Stimulated activated memory B cell treated with anti-CD40 and anti-IgM and Interleukin-4, amounts not matched to agents 10 μg/mL and 1 μg/mL and 100 μg/mL, for 72 hours (primary cell): ENCODE data around the gene TRIM65.

ENCODE experiments used
- ATAC-seq: fragments of 150-1000 bp; cut with Tn5 transposase; 2 replicates; pipeline ENCODE4 v1.10.0; 2021
- H3K27ac Mint-ChIP-seq: one replicate; pipeline ENCODE4 v1.8.0; 2022; ENCODE audit warnings: mild to moderate bottlenecking, mixed read lengths
- H3K27me3 Mint-ChIP-seq: one replicate; pipeline ENCODE4 v1.8.0; 2022; ENCODE audit warnings: mixed read lengths
- H3K36me3 Mint-ChIP-seq: one replicate; pipeline ENCODE4 v1.8.0; 2022; ENCODE audit warnings: mixed read lengths
- H3K4me1 Mint-ChIP-seq: one replicate; pipeline ENCODE4 v1.8.0; 2022; ENCODE audit warnings: mixed read lengths
- H3K4me3 Mint-ChIP-seq: one replicate; pipeline ENCODE4 v1.8.0; 2022; ENCODE audit warnings: mild to moderate bottlenecking, moderate library complexity, mixed read lengths
- H3K9me3 Mint-ChIP-seq: one replicate; pipeline ENCODE4 v1.8.0; 2022; ENCODE audit warnings: mixed read lengths

The TRIM65 gene

GRCh38 chr17:75922963-75923874 is 26.5 kb upstream of the TRIM65 start:
- no peaks in the 10 kb centered on the region for H3K27me3 Mint-ChIP-seq
- H3K27ac Mint-ChIP-seq, result no peak overlapping the region
- H3K4me1 Mint-ChIP-seq, result no peaks in the 10 kb centered on the region
- no peaks in the 10 kb centered on the region for H3K9me3 Mint-ChIP-seq
- peaks cover 17% of the 10 kb centered on the region for H3K36me3 Mint-ChIP-seq
- H3K4me3 Mint-ChIP-seq, result no peak overlapping the region
- ATAC-seq, result no peak

- no peaks in the 10 kb centered on the region for H3K9me3 Mint-ChIP-seq
- H3K4me3 Mint-ChIP-seq, result no peak overlapping the region
- no peaks in the 10 kb centered on the region for H3K4me1 Mint-ChIP-seq
- peaks cover 18% of the 10 kb centered on the region for H3K36me3 Mint-ChIP-seq
- H3K27ac Mint-ChIP-seq, result no peak overlapping the region
- no peaks in the 10 kb centered on the region for H3K27me3 Mint-ChIP-seq
- ATAC-seq, result no peak
These were observed 25.6 kb upstream of the TRIM65 start for GRCh38 chr17:75922173-75922961.

- H3K36me3 Mint-ChIP-seq, result peaks cover 19% of the 10 kb centered on the region
- H3K9me3 Mint-ChIP-seq, result no peaks in the 10 kb centered on the region
- no peak for ATAC-seq
- no peak overlapping the region for H3K4me3 Mint-ChIP-seq
- H3K27me3 Mint-ChIP-seq, result no peaks in the 10 kb centered on the region
- no peak overlapping the region for H3K27ac Mint-ChIP-seq
- no peaks in the 10 kb centered on the region for H3K4me1 Mint-ChIP-seq
These were observed 24.8 kb upstream of the TRIM65 start for GRCh38 chr17:75921596-75921995.

GRCh38 chr17:75920045-75920560 is 23.4 kb upstream of the TRIM65 start:
- Mint-ChIP-seq H3K27ac (no peak overlapping the region), H3K36me3 (peaks cover 17% of the 10 kb centered on the region), H3K4me1 (no peaks in the 10 kb centered on the region), H3K4me3 (no peak overlapping the region), H3K27me3 (no peaks in the 10 kb centered on the region), H3K9me3 (no peaks in the 10 kb centered on the region)
- ATAC-seq, result no peak

GRCh38 chr17:75919611-75920010 is 22.9 kb upstream of the TRIM65 start:
- H3K9me3 Mint-ChIP-seq, result no peaks in the 10 kb centered on the region
- H3K27ac Mint-ChIP-seq, result no peak overlapping the region
- peaks cover 21% of the 10 kb centered on the region for H3K36me3 Mint-ChIP-seq
- H3K4me3 Mint-ChIP-seq, result no peak overlapping the region
- H3K27me3 Mint-ChIP-seq, result no peaks in the 10 kb centered on the region
- ATAC-seq, result no peak
- H3K4me1 Mint-ChIP-seq, result no peaks in the 10 kb centered on the region

- H3K9me3 Mint-ChIP-seq, result no peaks in the 10 kb centered on the region
- H3K27ac Mint-ChIP-seq, result no peak overlapping the region
- H3K4me3 Mint-ChIP-seq, result no peak overlapping the region
- no peaks in the 10 kb centered on the region for H3K4me1 Mint-ChIP-seq
- peaks cover 32% of the 10 kb centered on the region for H3K36me3 Mint-ChIP-seq
- no peak for ATAC-seq
- H3K27me3 Mint-ChIP-seq, result no peaks in the 10 kb centered on the region
These were observed 21.2 kb upstream of the TRIM65 start for GRCh38 chr17:75917917-75918445.

GRCh38 chr17:75917141-75917916 is 20.6 kb upstream of the TRIM65 start:
- no peaks in the 10 kb centered on the region for H3K4me1 Mint-ChIP-seq
- H3K36me3 Mint-ChIP-seq, result peaks cover 28% of the 10 kb centered on the region
- H3K27me3 Mint-ChIP-seq, result no peaks in the 10 kb centered on the region
- no peak overlapping the region for H3K27ac Mint-ChIP-seq
- H3K9me3 Mint-ChIP-seq, result no peaks in the 10 kb centered on the region
- no peak for ATAC-seq
- no peak overlapping the region for H3K4me3 Mint-ChIP-seq

- no peak for ATAC-seq
- H3K9me3 Mint-ChIP-seq, result no peaks in the 10 kb centered on the region
- H3K4me1 Mint-ChIP-seq, result no peaks in the 10 kb centered on the region
- no peaks in the 10 kb centered on the region for H3K27me3 Mint-ChIP-seq
- H3K36me3 Mint-ChIP-seq, result peaks cover 35% of the 10 kb centered on the region
- no peak overlapping the region for H3K27ac Mint-ChIP-seq
- H3K4me3 Mint-ChIP-seq, result no peak overlapping the region
These were observed 18.5 kb upstream of the TRIM65 start for GRCh38 chr17:75915268-75915667.

GRCh38 chr17:75914643-75915267 is 18.0 kb upstream of the TRIM65 start:
- Mint-ChIP-seq H3K27me3 (no peaks in the 10 kb centered on the region), H3K4me1 (no peaks in the 10 kb centered on the region), H3K9me3 (no peaks in the 10 kb centered on the region), H3K27ac (no peak overlapping the region), H3K4me3 (no peak overlapping the region), H3K36me3 (peaks cover 33% of the 10 kb centered on the region)
- ATAC-seq, result no peak

- Mint-ChIP-seq H3K4me3 (no peak overlapping the region), H3K27ac (no peak overlapping the region), H3K9me3 (no peaks in the 10 kb centered on the region), H3K27me3 (no peaks in the 10 kb centered on the region), H3K36me3 (peaks cover 27% of the 10 kb centered on the region), H3K4me1 (no peaks in the 10 kb centered on the region)
- ATAC-seq, result no peak
These were observed 16.9 kb upstream of the TRIM65 start for GRCh38 chr17:75913537-75914210.

GRCh38 chr17:75910699-75911098 is 13.9 kb upstream of the TRIM65 start:
- H3K27me3 Mint-ChIP-seq, result no peaks in the 10 kb centered on the region
- no peak for ATAC-seq
- no peaks in the 10 kb centered on the region for H3K9me3 Mint-ChIP-seq
- H3K4me1 Mint-ChIP-seq, result no peaks in the 10 kb centered on the region
- no peak overlapping the region for H3K27ac Mint-ChIP-seq
- peaks cover 22% of the 10 kb centered on the region for H3K36me3 Mint-ChIP-seq
- H3K4me3 Mint-ChIP-seq, result no peak overlapping the region

GRCh38 chr17:75909812-75910274 is 13.1 kb upstream of the TRIM65 start:
- Mint-ChIP-seq H3K27ac (no peak overlapping the region), H3K4me3 (no peak overlapping the region), H3K27me3 (no peaks in the 10 kb centered on the region), H3K9me3 (no peaks in the 10 kb centered on the region), H3K4me1 (peaks cover 4% of the 10 kb centered on the region), H3K36me3 (peaks cover 20% of the 10 kb centered on the region)
- ATAC-seq, result no peak

GRCh38 chr17:75909051-75909811 is 12.5 kb upstream of the TRIM65 start:
- ATAC-seq, result no peak
- Mint-ChIP-seq H3K4me3 (no peak overlapping the region), H3K4me1 (peaks cover 4% of the 10 kb centered on the region), H3K27ac (no peak overlapping the region), H3K9me3 (no peaks in the 10 kb centered on the region), H3K27me3 (no peaks in the 10 kb centered on the region), H3K36me3 (peaks cover 14% of the 10 kb centered on the region)
